H9 (cell line): ENCODE measurements around the gene CCDC172. TPM values are rescaled to one million over a fixed set of nuclear protein-coding genes. Genes with fewer than 3 reads are reported as not detected.

Experiments
- DNase-seq: peaks from one replicate; pipeline ENCODE4 v3.0.0-alpha.2; 2017
- H2AFZ ChIP-seq: one replicate; pipeline ENCODE4 v1.6.1; 2013; ENCODE audit warnings: mild to moderate bottlenecking, low read length, control low read depth, moderate library complexity
- H2AK5ac ChIP-seq: 2 replicates; pipeline ENCODE4 v1.6.1; 2013; ENCODE audit warnings: low read length, control low read depth, mixed read lengths; ENCODE audit not compliant: insufficient read length
- H2BK120ac ChIP-seq: one replicate; pipeline ENCODE4 v1.6.1; 2013; ENCODE audit warnings: low read depth, mild to moderate bottlenecking, low read length, control low read depth, inconsistent platforms; ENCODE audit not compliant: poor library complexity, severe bottlenecking
- H2BK12ac ChIP-seq: 2 replicates; pipeline ENCODE4 v1.6.1; 2013; ENCODE audit warnings: low read length, control low read depth, mixed read lengths, low read depth; ENCODE audit not compliant: insufficient read length
- H2BK15ac ChIP-seq: 2 replicates; pipeline ENCODE4 v1.6.1; 2013; ENCODE audit warnings: low read depth, low read length, control low read depth
- H2BK20ac ChIP-seq: one replicate; pipeline ENCODE4 v1.6.1; 2013; ENCODE audit warnings: low read depth, mild to moderate bottlenecking, low read length, control low read depth, inconsistent platforms; ENCODE audit not compliant: poor library complexity, severe bottlenecking
- H2BK5ac ChIP-seq: 2 replicates; pipeline ENCODE4 v1.6.1; 2013; ENCODE audit warnings: low read length, control low read depth, mixed read lengths; ENCODE audit not compliant: insufficient read length
- H3K14ac ChIP-seq: 2 replicates; pipeline ENCODE4 v1.6.1; 2013; ENCODE audit warnings: low read length, control low read depth; ENCODE audit not compliant: insufficient read depth
- H3K18ac ChIP-seq: 2 replicates; pipeline ENCODE4 v1.6.1; 2013; ENCODE audit warnings: low read depth, mild to moderate bottlenecking, mixed read lengths, low read length, control low read depth; ENCODE audit not compliant: insufficient read length
- H3K23ac ChIP-seq: 2 replicates; pipeline ENCODE4 v1.6.1; 2013; ENCODE audit warnings: low read length, control low read depth, mixed read lengths, low read depth; ENCODE audit not compliant: insufficient read length
- H3K23me2 ChIP-seq: 2 replicates; pipeline ENCODE4 v1.6.1; 2013; ENCODE audit warnings: low read depth, mild to moderate bottlenecking, mixed read lengths, low read length, control low read depth; ENCODE audit not compliant: insufficient read length, poor library complexity, severe bottlenecking
- H3K27ac ChIP-seq: 2 replicates; pipeline ENCODE4 v1.5.1; 2013; ENCODE audit warnings: low read length, control low read depth, mixed read lengths, low read depth; ENCODE audit not compliant: insufficient read length
- H3K27me3 ChIP-seq: 2 replicates; pipeline ENCODE4 v1.6.1; 2013; ENCODE audit warnings: low read length, control low read depth, inconsistent platforms; ENCODE audit not compliant: insufficient read depth
- H3K4ac ChIP-seq: 2 replicates; pipeline ENCODE4 v1.6.1; 2013; ENCODE audit warnings: low read depth, mild to moderate bottlenecking, control low read depth, inconsistent platforms, low read length, moderate library complexity
- H3K4me1 ChIP-seq: 2 replicates; pipeline ENCODE4 v1.6.1; 2013; ENCODE audit warnings: low read length, control low read depth, inconsistent platforms; ENCODE audit not compliant: insufficient read depth
- H3K4me2 ChIP-seq: 2 replicates; pipeline ENCODE4 v1.6.1; 2013; ENCODE audit warnings: low read length, control low read depth, mixed read lengths; ENCODE audit not compliant: insufficient read length, insufficient read depth
- H3K56ac ChIP-seq: 2 replicates; pipeline ENCODE4 v1.6.1; 2013; ENCODE audit warnings: low read depth, mild to moderate bottlenecking, mixed read lengths, low read length, control low read depth; ENCODE audit not compliant: insufficient read length
- H3K79me1 ChIP-seq: 2 replicates; pipeline ENCODE4 v1.6.1; 2013; ENCODE audit warnings: low read depth, mild to moderate bottlenecking, moderate library complexity, low read length, control low read depth, inconsistent platforms; ENCODE audit not compliant: insufficient read depth, poor library complexity, severe bottlenecking
- H3K79me2 ChIP-seq: 2 replicates; pipeline ENCODE4 v1.6.1; 2013; ENCODE audit warnings: low read length, control low read depth, inconsistent platforms; ENCODE audit not compliant: insufficient read depth
- H3K9ac ChIP-seq: 2 replicates; pipeline ENCODE4 v1.6.1; 2013; ENCODE audit warnings: low read length, control low read depth, mixed read lengths; ENCODE audit not compliant: insufficient read length; ENCODE audit errors: extremely low read depth
- H3K9me3 ChIP-seq: one replicate; pipeline ENCODE4 v1.6.1; 2013; ENCODE audit warnings: low read depth, low read length, inconsistent platforms; ENCODE audit not compliant: control insufficient read depth
- H3T11ph ChIP-seq: one replicate; pipeline ENCODE4 v1.6.1; 2013; ENCODE audit warnings: mild to moderate bottlenecking, low read length, control low read depth, inconsistent platforms
- H4K20me1 ChIP-seq: one replicate; pipeline ENCODE4 v1.6.1; 2013; ENCODE audit not compliant: control insufficient read depth, insufficient read length, insufficient read depth
- H4K5ac ChIP-seq: 2 replicates; pipeline ENCODE4 v1.6.1; 2013; ENCODE audit warnings: low read depth, mild to moderate bottlenecking, mixed read lengths, low read length, control low read depth; ENCODE audit not compliant: insufficient read length
- H4K8ac ChIP-seq: replicated peaks from 2 replicates; pipeline ENCODE4 v1.6.1; 2013; ENCODE audit warnings: low read length, control low read depth, mixed read lengths, low read depth; ENCODE audit not compliant: insufficient read length
- H4K91ac ChIP-seq: 2 replicates; pipeline ENCODE4 v1.6.1; 2013; ENCODE audit warnings: low read depth, mild to moderate bottlenecking, moderate library complexity, mixed read lengths, low read length, control low read depth; ENCODE audit not compliant: insufficient read length
- H3K27ac Mint-ChIP-seq, 3 experiments: 2 replicates in 2 of 3; 3 replicates in 1 of 3; pipeline ENCODE4 v1.8.0; 2020 to 2021; ENCODE audit warnings: mixed read lengths in 3 of 3, mild to moderate bottlenecking in 1 of 3, moderate library complexity in 1 of 3
- H3K27me3 Mint-ChIP-seq: 2 replicates; pipeline ENCODE4 v1.8.0; 2021; ENCODE audit warnings: low read depth, mild to moderate bottlenecking, moderate library complexity, mixed read lengths
- H3K36me3 Mint-ChIP-seq, 3 experiments: 2 replicates in 2 of 3; 3 replicates in 1 of 3; pipeline ENCODE4 v1.8.0; 2020 to 2021; ENCODE audit warnings: low read depth in 3 of 3, mixed read lengths in 3 of 3; ENCODE audit not compliant: insufficient read depth in 1 of 3
- H3K4me1 Mint-ChIP-seq, 2 experiments: 2 replicates each; pipeline ENCODE4 v1.8.0; 2020; ENCODE audit warnings: mixed read lengths in 2 of 2
- H3K4me3 Mint-ChIP-seq, 2 experiments: 2 replicates in 1 of 2; 3 replicates in 1 of 2; pipeline ENCODE4 v1.8.0; 2020 to 2021; ENCODE audit warnings: mild to moderate bottlenecking in 2 of 2, mixed read lengths in 2 of 2, moderate library complexity in 1 of 2
- H3K9me3 Mint-ChIP-seq, 2 experiments: 2 replicates in 1 of 2; 3 replicates in 1 of 2; pipeline ENCODE4 v1.8.0; 2020; ENCODE audit warnings: mild to moderate bottlenecking in 2 of 2, mixed read lengths in 2 of 2, moderate library complexity in 1 of 2
- CTCF ChIP-seq: fragments of 200-600 bp; sonication (generic); conservative IDR thresholded peaks from 3 replicates; pipeline ENCODE4 v1.8.0; 2021; ENCODE audit warnings: antibody characterized with exemption, mild to moderate bottlenecking
- WGBS: extraction: QIAGEN DNeasy Blood & Tissue Kit; methylation state at CpG from one replicate; pipeline ENCODE4 v1.1.7; 2013; ENCODE audit warnings: missing lambda C conversion rate, low lambda C conversion rate, mixed read lengths; ENCODE audit not compliant: insufficient read length; ENCODE audit errors: extremely low coverage; 5-methylcytosine and 5-hydroxymethylcytosine counted together
- total RNA-seq: library from RNA; stranded (reverse); gene quantifications from 2 replicates; pipeline ENCODE4 v1.2.1, GENCODE V29; 2021

The CCDC172 gene
- total RNA-seq, 1 experiment from 2014 or later = 1.3 TPM

GRCh38 chr10:116304923-116305322 is 19.3 kb upstream of the CCDC172 start:
- WGBS = no CpG with 5 or more reads among the region's 1 CpG
- Histone ChIP-seq H4K8ac (no peak overlapping the region), H3K23ac (no peak overlapping the region), H2AK5ac (no peak overlapping the region), H3K27ac (no peak overlapping the region), H3K9me3 (no peaks in the 10 kb centered on the region), H2BK12ac (no peak overlapping the region), H3K18ac (no peak overlapping the region), H4K20me1 (no peaks in the 10 kb centered on the region), H3K79me2 (no peaks in the 10 kb centered on the region), H2BK5ac (no peak overlapping the region), H3K27me3 (no peaks in the 10 kb centered on the region), H2BK120ac (no peak overlapping the region), H3K79me1 (no peaks in the 10 kb centered on the region), H2BK15ac (no peak overlapping the region), H3K4ac (no peak overlapping the region), H3K9ac (no peak overlapping the region), H3K14ac (no peak overlapping the region), H2AFZ (no peak overlapping the region), H4K91ac (no peak overlapping the region), H4K5ac (no peak overlapping the region), H3K4me1 (no peaks in the 10 kb centered on the region), H3K23me2 (no peaks in the 10 kb centered on the region), H3K56ac (no peak overlapping the region), H3T11ph (no peak overlapping the region), H2BK20ac (no peak overlapping the region), H3K4me2 (no peak overlapping the region)
- Mint-ChIP-seq H3K27ac (no peak overlapping the region), H3K4me1 (no peaks in the 10 kb centered on the region), H3K36me3 (no peaks in the 10 kb centered on the region), H3K27me3 (no peaks in the 10 kb centered on the region), H3K4me3 (no peak overlapping the region), H3K9me3 (no peaks in the 10 kb centered on the region)
- DNase-seq = no peak
- TF ChIP-seq CTCF = no peak
